ENCODE measurements around the gene TTC21A. TPM values are rescaled to one million over a fixed set of nuclear protein-coding genes. Genes with fewer than 3 reads are reported as not detected.

The TTC21A gene
- total RNA-seq, 1 experiment from 2014 or later = 5.6 TPM

GRCh38 chr3:39186692-39187151 is 79.2 kb downstream of the TTC21A start:
- no peak overlapping the region for H3K27ac ChIP-seq (ENCODE audit: low read depth, low read length)
- ATAC-seq (no peak), DNase-seq (ENCODE audit: low read depth, low spot score) (no peak)
- no peaks in the 10 kb centered on the region for H3K9me3 ChIP-seq (ENCODE audit: control insufficient read depth in 1 of 2, insufficient read depth in 1 of 2, low read depth in 1 of 2, low read length in 2 of 2)
- peaks cover 0 to 12% of the 10 kb centered on the region in 2 experiments; a peak in 1 of 4 replicates for H3K4me1 ChIP-seq (ENCODE audit: control insufficient read depth in 1 of 2, insufficient read depth in 2 of 2, low read length in 2 of 2)
- no peak overlapping the region for H3K9ac ChIP-seq (ENCODE audit: low read length)
- H2AFZ ChIP-seq (ENCODE audit: low read depth, low read length, poor library complexity, severe bottlenecking) = no peak overlapping the region
- no TSS peak for BruUV-seq (replicated peaks)
- H3K4me3 ChIP-seq (replicated peaks in 1 of 2; ENCODE audit: low read depth in 1 of 2, low read length in 2 of 2) = no peak overlapping the region
- no peaks in the 10 kb centered on the region for H3K79me2 ChIP-seq (ENCODE audit: insufficient read depth, low read length)
- no peaks in the 10 kb centered on the region for H3K36me3 ChIP-seq (ENCODE audit: control insufficient read depth in 1 of 2, insufficient read depth in 2 of 2, low read length in 2 of 2)
- TF ChIP-seq SIN3A (IDR thresholded peaks at IDR 0.05; ENCODE audit: low read depth) = no peak
- no peak for TF ChIP-seq FOSL1 (IDR thresholded peaks at IDR 0.05; ENCODE audit: low read depth)
- TF ChIP-seq CEBPB (IDR thresholded peaks at IDR 0.05; ENCODE audit: low read depth) = no peak
- TF ChIP-seq ELF1 (IDR thresholded peaks at IDR 0.05; ENCODE audit: borderline replicate concordance, low read depth) = no peak
- TF ChIP-seq SP1 (IDR thresholded peaks at IDR 0.05; ENCODE audit: low read depth) = no peak
- no peak for TF ChIP-seq SRF (IDR thresholded peaks at IDR 0.05; ENCODE audit: low read depth)
- no peak for TF ChIP-seq JUND (IDR thresholded peaks at IDR 0.05)
- no peak for TF ChIP-seq RAD21 (IDR thresholded peaks at IDR 0.05; ENCODE audit: low read depth)
- TF ChIP-seq ZFX (IDR thresholded peaks at IDR 0.05) = no peak
- no peak for TF ChIP-seq EZH2 (IDR thresholded peaks at IDR 0.05)
- no peak for TF ChIP-seq EZH2phosphoT487 (IDR thresholded peaks at IDR 0.05; ENCODE audit: borderline replicate concordance)
- TF ChIP-seq REST (IDR thresholded peaks at IDR 0.05; ENCODE audit: low read depth) = no peak
- TF ChIP-seq POLR2A (IDR thresholded peaks at IDR 0.05; ENCODE audit: borderline replicate concordance, extremely low read depth, insufficient read depth, insufficient read length) = no peak
- no peak for TF ChIP-seq CBX3 (IDR thresholded peaks at IDR 0.05; ENCODE audit: low read depth)
- TF ChIP-seq, protein P1, sequence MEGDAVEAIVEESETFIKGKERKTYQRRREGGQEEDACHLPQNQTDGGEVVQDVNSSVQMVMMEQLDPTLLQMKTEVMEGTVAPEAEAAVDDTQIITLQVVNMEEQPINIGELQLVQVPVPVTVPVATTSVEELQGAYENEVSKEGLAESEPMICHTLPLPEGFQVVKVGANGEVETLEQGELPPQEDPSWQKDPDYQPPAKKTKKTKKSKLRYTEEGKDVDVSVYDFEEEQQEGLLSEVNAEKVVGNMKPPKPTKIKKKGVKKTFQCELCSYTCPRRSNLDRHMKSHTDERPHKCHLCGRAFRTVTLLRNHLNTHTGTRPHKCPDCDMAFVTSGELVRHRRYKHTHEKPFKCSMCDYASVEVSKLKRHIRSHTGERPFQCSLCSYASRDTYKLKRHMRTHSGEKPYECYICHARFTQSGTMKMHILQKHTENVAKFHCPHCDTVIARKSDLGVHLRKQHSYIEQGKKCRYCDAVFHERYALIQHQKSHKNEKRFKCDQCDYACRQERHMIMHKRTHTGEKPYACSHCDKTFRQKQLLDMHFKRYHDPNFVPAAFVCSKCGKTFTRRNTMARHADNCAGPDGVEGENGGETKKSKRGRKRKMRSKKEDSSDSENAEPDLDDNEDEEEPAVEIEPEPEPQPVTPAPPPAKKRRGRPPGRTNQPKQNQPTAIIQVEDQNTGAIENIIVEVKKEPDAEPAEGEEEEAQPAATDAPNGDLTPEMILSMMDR (IDR thresholded peaks at IDR 0.05 in 2 of 3, conservative IDR thresholded peaks at IDR 0.05 in 1 of 3; ENCODE audit: borderline replicate concordance in 1 of 3, insufficient read depth in 1 of 3, low read depth in 2 of 3, low read length in 2 of 3) = no peak
- no peak for TF ChIP-seq TCF7L2 (IDR thresholded peaks at IDR 0.05; ENCODE audit: borderline replicate concordance, extremely low read depth, insufficient read depth, insufficient read length)
- no peak for TF ChIP-seq YY1 (IDR thresholded peaks at IDR 0.05; ENCODE audit: extremely low read depth, insufficient replicate concordance, low read depth, low read length)
- ChIA-PET POLR2A (no interaction called here), RAD21 (ENCODE audit: low non-redundant PET in 1 of 2, low total read pairs in 2 of 2, uncharacterized antibody in 2 of 2, unreplicated experiment in 2 of 2) (interaction anchor here in 1 of 2 experiments (0.7 to 1.0 kb wide), 2 partner anchors 99 to 102 kb away, joined by 3 to 4 read pairs; no protein-coding TSS in a partner anchor), CTCF (no interaction called here)
- H3K4me2 ChIP-seq (ENCODE audit: low read length) = no peak overlapping the region
- H3K9me2 ChIP-seq (ENCODE audit: insufficient read depth) = no peaks in the 10 kb centered on the region
- H4K20me1 ChIP-seq (ENCODE audit: insufficient read depth) = no peaks in the 10 kb centered on the region
- H3K27me3 ChIP-seq (ENCODE audit: insufficient read depth, low read length) = no peaks in the 10 kb centered on the region
- intact Hi-C loops (cut with micrococcal nuclease) = no loop called here

All from HCT116 (cell line).